ENCODE results near the gene AK1. TPM values are rescaled to one million over a fixed set of nuclear protein-coding genes. Genes with fewer than 3 reads are reported as not detected.

AK1 gene
- total and polyA plus RNA-seq, 2 of the 13 experiments (the other 11 are each of a cell fraction or from before 2014, with no cell fraction given): 19.1 to 32.8 TPM

GRCh38 chr9:127854184-127854806 is 23.2 kb downstream of the AK1 start, which contains the start of gene ENG:
Gene ENG (minus strand): TSS chr9:127854658. CDS start chr9:127854355, 303 bp downstream.
- Histone ChIP-seq H3K4me1 (ENCODE audit: insufficient read depth, low read length) (peaks cover 70% of the 10 kb centered on the region), H3K9me3 (ENCODE audit: low read length) (0 out of 2 replicates have a peak, but pooled peaks cover 3% of the 10 kb centered on the region), H3K79me2 (ENCODE audit: insufficient read depth, low read length) (no peaks in the 10 kb centered on the region), H3K36me3 (replicated peaks in 1 of 2; ENCODE audit: control insufficient read depth in 1 of 2, insufficient read depth in 2 of 2, low read length in 2 of 2) (no peaks in the 10 kb centered on the region), H3K9ac (ENCODE audit: insufficient read depth, low read depth, low read length) (no peak within 1 kb of the TSS), H2AFZ (ENCODE audit: low read length) (no peak within 1 kb of the TSS), H3K27me3 (ENCODE audit: control insufficient read depth in 1 of 2, insufficient read depth in 2 of 2, low read length in 2 of 2) (0 out of 5 replicates have a peak, but pooled peaks cover 0 to 1% of the 10 kb centered on the region in 2 experiments), H4K20me1 (ENCODE audit: insufficient read depth, low read length) (no peaks in the 10 kb centered on the region), H3K4me2 (ENCODE audit: low read depth, low read length) (no peak within 1 kb of the TSS; the same call in 1 of the 2 replicates), H3K27ac (ENCODE audit: extremely low read length, insufficient read depth, low read length) (no peak within 1 kb of the TSS), H3K4me3 (replicated peaks in 1 of 3; ENCODE audit: insufficient read depth in 1 of 3, low read depth in 2 of 3, low read length in 3 of 3) (peak within 1 kb of the TSS in 2 of 3 experiments; percentile 8 to 9; a peak in 2 of 6 replicates)
- BruUV-seq (replicated peaks): no TSS peak
- POLR2A ChIA-PET: no interaction called here
- in situ Hi-C loops (cut with HindIII; ENCODE audit: extremely low pct_ligation_motif_present, low pct_unique_long_range_greater_than_20kb) (no loop called here), intact Hi-C loops (cut with micrococcal nuclease; ENCODE audit: unreplicated experiment) (no loop called here)
- CTCF ChIA-PET (ENCODE audit: low intra/inter-chr PET ratio, low total read pairs): no interaction called here
- DNase-seq (ENCODE audit: low spot score) (no peak), ATAC-seq (peak; percentile 38), FAIRE-seq (no peak)
- 87% methylated on average over 18 of the region's 37 CpGs for WGBS (ENCODE audit: low lambda C conversion rate)
- TF ChIP-seq RXRB (CRISPR knock-in tag; IDR thresholded peaks at IDR 0.05; ENCODE audit: borderline replicate concordance): no peak
- TF ChIP-seq SIX1 (CRISPR knock-in tag; IDR thresholded peaks at IDR 0.05; ENCODE audit: borderline replicate concordance): no peak
- TF ChIP-seq ZNF687 (CRISPR knock-in tag; IDR thresholded peaks at IDR 0.05): peak; percentile 54
- no peak for TF ChIP-seq ZNF766 (CRISPR knock-in tag; IDR thresholded peaks at IDR 0.05; ENCODE audit: borderline replicate concordance)
- no peak for TF ChIP-seq IRX3 (CRISPR knock-in tag; IDR thresholded peaks at IDR 0.05; ENCODE audit: borderline replicate concordance, low read depth)
- no peak for TF ChIP-seq ZSCAN5A (CRISPR knock-in tag; IDR thresholded peaks at IDR 0.05; ENCODE audit: borderline replicate concordance)
- TF ChIP-seq HNF4G (IDR thresholded peaks at IDR 0.05; ENCODE audit: borderline replicate concordance, low read depth, low read length): no peak
- no peak for TF ChIP-seq HNF4G (CRISPR knock-in tag; IDR thresholded peaks at IDR 0.05; ENCODE audit: borderline replicate concordance, low read depth)
- TF ChIP-seq ZNF232 (CRISPR knock-in tag; IDR thresholded peaks at IDR 0.05; ENCODE audit: borderline replicate concordance): no peak
- TF ChIP-seq AKAP8 (CRISPR knock-in tag; IDR thresholded peaks at IDR 0.05): no peak
- no peak for TF ChIP-seq ZNF296 (CRISPR knock-in tag; conservative IDR thresholded peaks at IDR 0.05)
- TF ChIP-seq ZNF773 (CRISPR knock-in tag; IDR thresholded peaks at IDR 0.05; ENCODE audit: borderline replicate concordance): no peak
- no peak for TF ChIP-seq NKX3-1 (CRISPR knock-in tag; IDR thresholded peaks at IDR 0.05)
- TF ChIP-seq RORA (CRISPR knock-in tag; IDR thresholded peaks at IDR 0.05): no peak
- TF ChIP-seq ZNF740 (CRISPR knock-in tag; IDR thresholded peaks at IDR 0.05): no peak
- peak; percentile 79 for TF ChIP-seq ZBTB33 (CRISPR knock-in tag; IDR thresholded peaks at IDR 0.05)
- no peak for TF ChIP-seq ZNF333 (CRISPR knock-in tag; IDR thresholded peaks at IDR 0.05; ENCODE audit: borderline replicate concordance)

All from HepG2 (cell line).